H1 (cell line): ENCODE data around the gene OSBPL5. TPM values are rescaled to one million over a fixed set of nuclear protein-coding genes. Genes with fewer than 3 reads are reported as not detected.

ENCODE experiments used
- CHD7 ChIP-seq: fragments of 300-600 bp; sonication (generic); IDR thresholded peaks from 2 replicates; pipeline ENCODE4 v1.7.1; 2012; ENCODE audit warnings: low read length, moderate library complexity, mild to moderate bottlenecking, inconsistent platforms; ENCODE audit not compliant: insufficient replicate concordance
- CREB1 ChIP-seq: IDR thresholded peaks from 2 replicates; pipeline ENCODE4 v1.6.1; 2012; ENCODE audit warnings: inconsistent platforms
- HDAC6 ChIP-seq: IDR thresholded peaks from one replicate; pipeline ENCODE4 v1.7.1; 2012; ENCODE audit warnings: low read depth, mild to moderate bottlenecking, inconsistent platforms, low read length, moderate library complexity
- POLR2A ChIP-seq, 2 experiments: IDR thresholded peaks; 1 replicate in 1 of 2; 2 replicates in 1 of 2; pipeline ENCODE4 v1.6.1; 2011; ENCODE audit warnings: low read depth in 2 of 2, low read length in 2 of 2, mild to moderate bottlenecking in 2 of 2; ENCODE audit errors: control extremely low read depth in 1 of 2
- POLR2AphosphoS5 ChIP-seq: IDR thresholded peaks from 2 replicates; pipeline ENCODE4 v1.6.1; 2011; ENCODE audit warnings: low read depth, low read length
- RBBP5 ChIP-seq: IDR thresholded peaks from 2 replicates; pipeline ENCODE4 v1.7.1; 2012; ENCODE audit warnings: low read depth, mild to moderate bottlenecking, inconsistent platforms, low read length, moderate library complexity, borderline replicate concordance
- RNF2 ChIP-seq: fragments of 200-900, 300-1000 bp; sonication (generic); IDR thresholded peaks from 2 replicates; pipeline ENCODE4 v1.7.1; 2016; ENCODE audit warnings: borderline replicate concordance, low read depth, mild to moderate bottlenecking, antibody characterized with exemption, low read length; ENCODE audit not compliant: poor library complexity, severe bottlenecking; ENCODE audit errors: missing control alignments
- SIN3A ChIP-seq, 2 experiments: IDR thresholded peaks in 1 of 2; conservative IDR thresholded peaks in 1 of 2; 2 replicates each; pipeline ENCODE4 v1.6.1; 2011 to 2012; ENCODE audit warnings: low read length in 2 of 2, improper control_type of control experiment in 1 of 2, low read depth in 1 of 2, mild to moderate bottlenecking in 1 of 2
- SRF ChIP-seq: IDR thresholded peaks from 2 replicates; pipeline ENCODE4 v1.6.1; 2011; ENCODE audit warnings: mild to moderate bottlenecking, low read depth, low read length, moderate library complexity
- USF2 ChIP-seq: IDR thresholded peaks from 2 replicates; pipeline ENCODE4 v1.6.1; 2011; ENCODE audit warnings: low read length, improper control_type of control experiment
- polyA plus RNA-seq, 7 experiments: library from polyadenylated mRNA; depleted of rRNA in 3 of 7; stranded (reverse) in 5 of 7; unstranded in 2 of 7; fragments of >200 nt in 5 of 7; fragments of 200-250 nt in 2 of 7; gene quantifications; 1 replicate in 5 of 7; 2 replicates in 1 of 7; 4 replicates in 1 of 7; pipeline versions ENCODE4 v1.2.1 to v1.2.3, GENCODE V29; 2011 to 2013; ENCODE audit warnings: missing spikeins in 2 of 7, mixed read lengths in 2 of 7
- total RNA-seq: library from RNA; stranded (reverse); fragmentation: NEBNext Ultra II Directional; extraction: Animal tissue kit (Norgen Biotek cat#: 25700); gene quantifications from 2 replicates; pipeline ENCODE4 v1.2.1, GENCODE V29; 2021

OSBPL5 gene
- total and polyA plus RNA-seq, 2 of the 8 experiments (the other 6 are each of a cell fraction or from before 2014, with no cell fraction given), result 3.4 to 9.9 TPM

GRCh38 chr11:3126207-3126865, 38.8 kb downstream of the OSBPL5 start (continued):
- no peak for TF ChIP-seq CHD7
- TF ChIP-seq CREB1, result no peak
- TF ChIP-seq POLR2A (IDR thresholded peaks at IDR 0.05; ENCODE audit: control extremely low read depth in 1 of 2, low read depth in 2 of 2, low read length in 2 of 2), result no peak
- no peak for TF ChIP-seq SIN3A (conservative IDR thresholded peaks at IDR 0.05 in 1 of 2, IDR thresholded peaks at IDR 0.05 in 1 of 2; ENCODE audit: low read depth in 1 of 2, low read length in 2 of 2)
- no peak for TF ChIP-seq RNF2
- no peak for TF ChIP-seq RBBP5
- no peak for TF ChIP-seq SRF
- no peak for TF ChIP-seq HDAC6
- no peak for TF ChIP-seq USF2
- no peak for TF ChIP-seq POLR2AphosphoS5
